Ascending aorta (tissue), 2 donors: ENCODE measurements around the gene SUGP1. TPM values are rescaled to one million over a fixed set of nuclear protein-coding genes. Genes with fewer than 3 reads are reported as not detected.

Experiments used
- DNase-seq, 2 donors: peaks; one replicate each; pipeline ENCODE4 v3.0.0-alpha.2; 2019; ENCODE audit warnings: low spot score in 2 of 2
- H3K27ac ChIP-seq, 2 donors: fragments of 200-600 bp; sonication (generic); one replicate each; pipeline ENCODE4 v1.5.1; 2016 to 2017; ENCODE audit warnings: mild to moderate bottlenecking in 1 of 2
- H3K27me3 ChIP-seq: fragments of 200-600 bp; sonication (generic); one replicate; pipeline ENCODE4 v1.5.1; 2017
- H3K36me3 ChIP-seq, 2 donors: fragments of 200-600 bp; sonication (generic); one replicate each; pipeline ENCODE4 v1.5.1; 2016
- H3K4me1 ChIP-seq, 2 donors: fragments of 200-600 bp; sonication (generic); one replicate each; pipeline ENCODE4 v1.5.1; 2016 to 2017; ENCODE audit warnings: mild to moderate bottlenecking in 1 of 2
- H3K4me3 ChIP-seq, 2 donors: fragments of 200-600 bp; sonication (generic); one replicate each; pipeline ENCODE4 v1.5.1; 2016 to 2017; ENCODE audit warnings: mild to moderate bottlenecking in 1 of 2
- H3K9me3 ChIP-seq, 2 donors: fragments of 200-600 bp; sonication (generic); one replicate each; pipeline ENCODE4 v1.5.1; 2016
- intact Hi-C: fragments of 100-400 bp; cut with DNase I; formaldehyde crosslinking; loops from one replicate; pipeline ENCODE4 v1.15.1; 2023
- total RNA-seq: library from RNA; depleted of rRNA; stranded (reverse); fragments of >200 nt; gene quantifications from one replicate; pipeline ENCODE4 v1.1.0, GENCODE V29; 2016
- TF ChIP-seq, protein P1 (sequence below), 3 experiments: fragments of 200-600 bp in 2 of 3; fragments of 450-650 bp in 1 of 3; sonication (generic) in 2 of 3; IDR thresholded peaks; one replicate each; pipeline ENCODE4 v1.5.1; 2016 to 2019; ENCODE audit warnings: antibody characterized with exemption in 3 of 3, mild to moderate bottlenecking in 1 of 3, moderate library complexity in 1 of 3

The SUGP1 gene
- total RNA-seq, 1 donor from 2014 or later: 42.9 TPM

DNA sequence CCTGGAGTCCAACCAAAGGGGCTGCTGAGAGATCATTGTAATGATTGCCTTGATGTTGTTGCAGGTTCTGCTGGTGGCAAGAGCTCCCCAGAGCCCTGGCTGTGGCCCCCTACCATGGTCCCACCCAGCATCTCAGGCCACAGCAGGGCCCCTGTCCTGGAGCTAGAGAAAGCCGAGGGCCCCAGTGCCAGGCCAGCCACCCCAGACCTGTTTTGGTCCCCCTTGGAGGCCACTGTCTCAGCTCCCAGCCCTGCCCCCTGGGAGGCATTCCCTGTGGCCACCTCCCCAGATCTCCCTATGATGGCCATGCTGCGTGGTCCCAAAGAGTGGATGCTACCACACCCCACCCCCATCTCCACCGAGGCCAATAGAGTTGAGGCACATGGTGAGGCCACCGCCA, 93.1 kb downstream of the SUGP1 start:
- no peak overlapping the region for H3K4me3 ChIP-seq
- no peak overlapping the region for H3K27ac ChIP-seq
- no peak for DNase-seq
- no peaks in the 10 kb centered on the region for H3K36me3 ChIP-seq
- peaks cover 6% of the 10 kb centered on the region for H3K27me3 ChIP-seq
- TF ChIP-seq, protein P1, sequence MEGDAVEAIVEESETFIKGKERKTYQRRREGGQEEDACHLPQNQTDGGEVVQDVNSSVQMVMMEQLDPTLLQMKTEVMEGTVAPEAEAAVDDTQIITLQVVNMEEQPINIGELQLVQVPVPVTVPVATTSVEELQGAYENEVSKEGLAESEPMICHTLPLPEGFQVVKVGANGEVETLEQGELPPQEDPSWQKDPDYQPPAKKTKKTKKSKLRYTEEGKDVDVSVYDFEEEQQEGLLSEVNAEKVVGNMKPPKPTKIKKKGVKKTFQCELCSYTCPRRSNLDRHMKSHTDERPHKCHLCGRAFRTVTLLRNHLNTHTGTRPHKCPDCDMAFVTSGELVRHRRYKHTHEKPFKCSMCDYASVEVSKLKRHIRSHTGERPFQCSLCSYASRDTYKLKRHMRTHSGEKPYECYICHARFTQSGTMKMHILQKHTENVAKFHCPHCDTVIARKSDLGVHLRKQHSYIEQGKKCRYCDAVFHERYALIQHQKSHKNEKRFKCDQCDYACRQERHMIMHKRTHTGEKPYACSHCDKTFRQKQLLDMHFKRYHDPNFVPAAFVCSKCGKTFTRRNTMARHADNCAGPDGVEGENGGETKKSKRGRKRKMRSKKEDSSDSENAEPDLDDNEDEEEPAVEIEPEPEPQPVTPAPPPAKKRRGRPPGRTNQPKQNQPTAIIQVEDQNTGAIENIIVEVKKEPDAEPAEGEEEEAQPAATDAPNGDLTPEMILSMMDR (IDR thresholded peaks at IDR 0.05): no peak
- H3K4me1 ChIP-seq: peaks cover 0 to 4% of the 10 kb centered on the region in 2 donors
- intact Hi-C loops: no loop called here
- H3K9me3 ChIP-seq: no peaks in the 10 kb centered on the region

DNA sequence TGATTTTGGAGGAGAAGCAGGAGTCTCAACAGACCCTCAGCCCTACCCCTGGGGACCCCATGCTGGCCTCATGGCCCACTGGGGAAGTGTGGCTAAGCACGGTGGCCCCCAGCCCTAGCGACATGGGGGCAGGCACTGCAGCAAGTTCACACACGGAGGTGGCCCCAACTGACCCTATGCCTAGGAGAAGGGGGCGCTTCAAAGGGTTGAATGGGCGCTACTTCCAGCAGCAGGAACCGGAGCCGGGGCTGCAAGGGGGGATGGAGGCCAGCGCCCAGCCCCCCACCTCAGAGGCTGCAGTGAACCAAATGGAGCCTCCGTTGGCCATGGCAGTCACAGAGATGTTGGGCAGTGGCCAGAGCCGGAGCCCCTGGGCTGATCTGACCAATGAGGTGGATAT, 93.6 kb downstream of the SUGP1 start:
- no peaks in the 10 kb centered on the region for H3K36me3 ChIP-seq
- intact Hi-C loops: no loop called here
- H3K4me1 ChIP-seq: peaks cover 0 to 4% of the 10 kb centered on the region in 2 donors
- DNase-seq: no peak
- no peak overlapping the region for H3K4me3 ChIP-seq
- no peak overlapping the region for H3K27ac ChIP-seq
- no peaks in the 10 kb centered on the region for H3K9me3 ChIP-seq
- TF ChIP-seq, protein P1 (IDR thresholded peaks at IDR 0.05): no peak
- H3K27me3 ChIP-seq: peaks cover 6% of the 10 kb centered on the region

DNA sequence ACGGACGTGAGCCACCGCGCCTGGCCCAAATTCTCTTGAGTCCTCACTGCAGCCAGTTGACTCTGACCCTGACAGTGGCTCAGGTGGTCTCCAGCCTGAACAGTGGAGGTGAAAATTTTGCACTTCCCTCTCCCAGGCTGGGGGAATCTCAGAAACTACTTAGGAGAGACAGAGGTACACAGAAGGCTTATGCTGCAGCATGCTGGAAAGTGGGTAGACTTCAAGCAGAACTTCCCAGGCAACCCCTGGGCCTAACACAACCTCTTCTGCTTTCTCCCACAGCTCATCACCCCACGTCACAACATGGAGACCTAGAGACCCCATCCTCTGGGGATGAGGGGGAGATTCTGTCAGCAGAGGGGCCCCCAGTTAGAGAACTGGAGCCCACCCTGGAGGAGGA, 94.1 kb downstream of the SUGP1 start:
- Histone ChIP-seq H3K27ac (no peak overlapping the region), H3K36me3 (no peaks in the 10 kb centered on the region), H3K9me3 (no peaks in the 10 kb centered on the region), H3K4me1 (peaks cover 0 to 4% of the 10 kb centered on the region in 2 donors), H3K4me3 (no peak overlapping the region), H3K27me3 (peaks cover 6% of the 10 kb centered on the region)
- TF ChIP-seq, protein P1 (IDR thresholded peaks at IDR 0.05): no peak
- DNase-seq: no peak
- intact Hi-C loops: no loop called here

Other genes with a start within 250 kb of the SUGP1 start
- gene TMEM161A, start 182.0 kb downstream of the SUGP1 start, total RNA-seq: 14.5 TPM
- gene MEF2B, start 150.2 kb downstream of the SUGP1 start, total RNA-seq: not detected
- gene BORCS8, start 128.4 kb downstream of the SUGP1 start, total RNA-seq: 26.9 TPM
- gene RFXANK, start 128.3 kb downstream of the SUGP1 start, total RNA-seq: 20.2 TPM
- gene NR2C2AP, start 117.1 kb downstream of the SUGP1 start, total RNA-seq: 16.5 TPM
- not detected for gene NCAN, start 108.6 kb downstream of the SUGP1 start, total RNA-seq
- 8.8 TPM for gene TM6SF2, start 47.2 kb downstream of the SUGP1 start, total RNA-seq
- gene MAU2, start 320 bp upstream of the SUGP1 start, total RNA-seq: 41.2 TPM
- 63.3 TPM for gene GATAD2A, start 85.2 kb upstream of the SUGP1 start, total RNA-seq
- gene TSSK6, start 195.0 kb upstream of the SUGP1 start, total RNA-seq: not detected
- gene NDUFA13, start 195.7 kb upstream of the SUGP1 start, total RNA-seq: 12.7 TPM
- 3.5 TPM for gene YJEFN3, start 208.4 kb upstream of the SUGP1 start, total RNA-seq
- gene CILP2, start 217.8 kb upstream of the SUGP1 start, total RNA-seq: not detected